CD4-positive, alpha-beta T cell treated with Interleukin-21 for 1 hour (primary cell): Measurements from ENCODE around the gene ELF3.
"Not testable (repeated sequence)": the region's sequence is repeated elsewhere in the genome, so short reads cannot be mapped to it uniquely, and the experiment has no call there.

Experiments used
- DNase-seq: peaks from one replicate; pipeline ENCODE4 v3.0.0-alpha.2; 2020

Gene ELF3

DNA sequence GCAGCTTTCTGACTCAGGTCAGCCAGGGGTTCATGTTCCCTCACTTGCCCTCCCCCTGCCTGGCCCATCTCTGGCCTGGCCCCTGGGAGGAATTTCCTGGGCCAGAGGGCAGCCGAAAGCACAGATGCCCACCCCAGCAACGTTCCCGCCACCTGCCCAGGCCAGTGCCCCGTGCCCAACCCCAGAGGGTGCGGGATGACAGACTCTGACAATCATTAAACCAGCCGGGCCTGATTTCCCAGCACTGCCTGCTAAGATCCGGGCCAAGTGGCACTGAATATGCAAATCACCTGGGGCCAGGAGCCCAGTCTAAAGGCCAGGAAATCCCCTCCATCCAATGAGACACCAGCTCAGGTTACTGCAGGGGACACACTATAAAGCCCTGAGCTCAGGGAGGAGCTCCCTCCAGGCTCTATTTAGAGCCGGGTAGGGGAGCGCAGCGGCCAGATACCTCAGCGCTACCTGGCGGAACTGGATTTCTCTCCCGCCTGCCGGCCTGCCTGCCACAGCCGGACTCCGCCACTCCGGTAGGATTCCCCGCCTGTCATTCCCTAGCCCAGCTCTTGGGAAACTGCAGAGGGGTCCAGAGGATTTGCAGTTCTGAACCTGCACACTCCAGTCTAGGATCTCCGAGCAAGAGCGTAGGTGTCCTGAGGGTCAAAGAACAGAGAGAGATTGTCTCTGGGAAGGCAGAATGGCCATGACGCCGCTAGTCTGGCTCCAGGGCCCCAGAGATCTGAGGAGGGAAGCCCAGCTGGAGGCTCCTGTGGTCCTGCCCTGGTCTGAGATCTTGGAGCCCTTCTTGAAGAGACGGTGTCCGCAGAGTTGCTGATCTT is at the start of gene ELF3:
Gene ELF3 (plus strand): TSS at position 408 of the 836 bp plus-strand sequence. CDS start 550 bp downstream, outside the sequence.
- no peak for DNase-seq

GRCh38 chr1:201962382-201962781 is 48.0 kb upstream of the ELF3 start:
- DNase-seq, result not testable (repeated sequence)

DNA sequence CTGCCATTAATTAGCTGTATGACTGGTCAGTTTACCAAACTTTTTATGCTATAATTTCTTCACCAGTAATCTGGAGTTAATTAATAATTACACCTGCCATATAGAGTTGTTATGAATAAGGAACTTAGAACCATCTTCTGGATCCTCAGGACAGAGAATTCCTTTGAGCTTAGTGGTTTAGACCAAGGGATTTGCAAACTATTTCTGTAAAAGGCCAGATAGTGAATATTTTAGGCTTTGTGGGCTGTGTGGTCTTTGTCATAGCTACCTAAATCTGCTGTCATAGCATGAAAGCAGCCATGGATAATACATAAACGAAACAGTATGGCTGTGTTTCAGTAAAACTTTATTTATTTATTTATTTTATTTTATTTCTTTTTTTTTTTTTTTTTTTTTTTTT is 46.1 kb upstream of the ELF3 start:
- DNase-seq, result no peak

- DNase-seq, result no peak
Measured at GRCh38 chr1:201966171-201966570, 44.2 kb upstream of the ELF3 start.

GRCh38 chr1:201968202-201968925 is 42.0 kb upstream of the ELF3 start:
- DNase-seq, result no peak

GRCh38 chr1:201970334-201971159 is 39.8 kb upstream of the ELF3 start:
- DNase-seq, result no peak

GRCh38 chr1:201982082-201982622 is 28.2 kb upstream of the ELF3 start:
- peak; percentile 74 for DNase-seq

DNA sequence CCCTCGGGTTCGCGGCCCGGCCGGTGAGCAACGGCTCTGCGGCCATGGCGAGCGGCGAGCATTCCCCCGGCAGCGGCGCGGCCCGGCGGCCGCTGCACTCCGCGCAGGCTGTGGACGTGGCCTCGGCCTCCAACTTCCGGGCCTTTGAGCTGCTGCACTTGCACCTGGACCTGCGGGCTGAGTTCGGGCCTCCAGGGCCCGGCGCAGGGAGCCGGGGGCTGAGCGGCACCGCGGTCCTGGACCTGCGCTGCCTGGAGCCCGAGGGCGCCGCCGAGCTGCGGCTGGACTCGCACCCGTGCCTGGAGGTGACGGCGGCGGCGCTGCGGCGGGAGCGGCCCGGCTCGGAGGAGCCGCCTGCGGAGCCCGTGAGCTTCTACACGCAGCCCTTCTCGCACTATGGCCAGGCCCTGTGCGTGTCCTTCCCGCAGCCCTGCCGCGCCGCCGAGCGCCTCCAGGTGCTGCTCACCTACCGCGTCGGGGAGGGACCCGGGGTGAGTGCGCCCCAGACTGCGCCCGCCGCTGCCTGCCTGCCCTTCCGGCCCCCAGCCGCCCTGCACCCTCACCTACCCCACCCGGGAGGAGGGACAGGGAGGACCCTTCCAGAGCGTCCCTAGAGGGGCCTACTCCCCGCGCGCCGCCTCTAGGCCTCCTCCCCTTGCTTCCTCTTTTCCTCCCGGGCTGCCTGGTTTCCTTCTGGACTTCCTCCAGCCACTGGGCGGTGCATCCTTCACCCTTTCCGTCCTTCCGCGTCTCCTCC is 27.6 kb upstream of the ELF3 start, which contains the start of gene RNPEP:
Gene RNPEP (plus strand): TSS at position 26 of the 757 bp plus-strand sequence. CDS start 19 bp downstream, at position 45.
- peak; percentile 55 for DNase-seq

- no peak for DNase-seq
Measured at GRCh38 chr1:201983380-201983805, 27.0 kb upstream of the ELF3 start.

- DNase-seq, result no peak
Measured at GRCh38 chr1:201984446-201984845, 25.9 kb upstream of the ELF3 start.

DNA sequence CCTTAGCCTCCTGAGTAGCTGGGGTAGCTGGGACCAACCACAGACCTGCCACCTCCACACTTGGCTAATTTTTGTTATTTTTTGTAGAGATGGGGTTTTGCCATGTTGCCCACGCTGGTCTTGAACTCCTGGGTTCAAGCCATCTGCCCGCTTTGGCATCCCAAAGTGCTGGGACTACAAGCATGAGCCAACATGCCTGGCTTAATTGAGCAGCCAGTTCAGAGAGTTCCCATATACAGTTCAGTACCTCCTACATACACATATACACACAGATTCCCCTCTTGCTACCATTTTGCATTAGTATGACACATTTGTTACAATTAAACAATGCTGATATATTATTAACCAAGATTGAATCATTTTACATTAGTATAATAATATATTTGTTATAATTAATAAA is 25.0 kb upstream of the ELF3 start:
- no peak for DNase-seq

DNA sequence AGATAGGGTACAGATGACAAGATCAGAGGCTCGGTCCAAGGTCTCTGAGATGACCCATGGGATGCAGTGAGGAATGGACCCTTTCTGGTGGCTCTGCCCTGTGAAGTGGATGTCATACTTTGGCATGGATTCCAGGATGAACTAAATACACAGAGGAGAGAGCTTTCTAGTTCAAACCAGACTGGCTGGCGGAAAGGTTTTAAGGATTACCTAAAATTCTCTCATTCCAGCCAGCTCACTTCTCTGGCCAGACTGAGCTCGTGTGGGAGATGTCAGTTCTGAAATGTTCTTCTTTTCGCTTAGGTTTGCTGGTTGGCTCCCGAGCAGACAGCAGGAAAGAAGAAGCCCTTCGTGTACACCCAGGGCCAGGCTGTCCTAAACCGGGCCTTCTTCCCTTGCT is 21.8 kb upstream of the ELF3 start:
- DNase-seq, result no peak

- DNase-seq, result no peak
Measured at GRCh38 chr1:201989354-201990128, 20.8 kb upstream of the ELF3 start.

GRCh38 chr1:201990427-201990826 is 20.0 kb upstream of the ELF3 start:
- no peak for DNase-seq

DNA sequence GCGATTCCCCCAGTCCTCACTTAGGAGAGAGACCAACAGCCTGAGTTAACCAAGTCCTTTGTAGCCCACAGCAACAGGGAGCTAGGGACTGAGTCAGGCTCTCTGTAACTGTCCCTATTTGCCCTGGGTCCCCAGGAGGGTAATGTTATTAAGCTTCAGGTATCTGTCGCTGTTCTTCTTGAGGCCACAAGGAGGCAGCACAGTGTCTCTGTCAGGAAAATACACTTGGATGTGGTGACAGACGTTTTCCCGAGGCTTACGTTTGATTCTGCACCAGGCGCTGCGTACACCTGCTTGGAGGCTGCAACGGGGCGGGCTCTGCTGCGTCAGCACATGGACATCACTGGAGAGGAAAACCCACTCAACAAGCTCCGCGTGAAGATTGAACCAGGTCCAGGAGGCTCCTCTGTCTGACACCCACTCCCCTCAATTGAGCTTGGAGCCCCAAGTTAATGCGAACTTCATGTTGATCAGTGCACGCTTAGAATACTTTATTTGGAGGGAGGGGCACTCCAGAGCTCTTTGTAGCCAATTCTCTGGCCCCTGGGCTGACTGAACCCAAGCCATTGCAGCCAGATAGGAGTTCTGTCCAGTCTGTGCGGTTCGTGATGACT is 10.7 kb upstream of the ELF3 start:
- peak; percentile 40 for DNase-seq

GRCh38 chr1:202002507-202002906 is 7.9 kb upstream of the ELF3 start:
- no peak for DNase-seq

DNA sequence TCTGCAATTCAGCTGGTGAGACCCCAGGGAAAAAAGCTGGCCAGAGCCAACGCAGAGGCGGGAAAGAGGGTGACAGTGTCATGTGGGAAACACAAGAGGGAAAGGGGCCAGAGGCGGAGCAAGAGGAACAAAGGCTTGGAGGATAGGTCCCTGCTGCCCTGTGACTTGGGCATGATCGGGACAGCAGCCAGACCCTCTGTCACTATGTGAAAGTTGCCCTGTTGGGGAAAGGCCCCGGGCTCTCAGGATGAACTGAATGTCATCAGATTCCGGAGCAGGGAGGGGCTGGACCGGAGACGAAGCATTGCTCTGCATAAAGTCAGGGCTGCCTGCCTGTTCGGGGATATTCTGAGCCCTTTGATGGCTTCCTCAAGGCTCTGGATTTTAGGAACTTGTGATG is 5.7 kb upstream of the ELF3 start:
- no peak for DNase-seq

GRCh38 chr1:202005958-202006357 is 4.4 kb upstream of the ELF3 start:
- DNase-seq, result no peak

DNA sequence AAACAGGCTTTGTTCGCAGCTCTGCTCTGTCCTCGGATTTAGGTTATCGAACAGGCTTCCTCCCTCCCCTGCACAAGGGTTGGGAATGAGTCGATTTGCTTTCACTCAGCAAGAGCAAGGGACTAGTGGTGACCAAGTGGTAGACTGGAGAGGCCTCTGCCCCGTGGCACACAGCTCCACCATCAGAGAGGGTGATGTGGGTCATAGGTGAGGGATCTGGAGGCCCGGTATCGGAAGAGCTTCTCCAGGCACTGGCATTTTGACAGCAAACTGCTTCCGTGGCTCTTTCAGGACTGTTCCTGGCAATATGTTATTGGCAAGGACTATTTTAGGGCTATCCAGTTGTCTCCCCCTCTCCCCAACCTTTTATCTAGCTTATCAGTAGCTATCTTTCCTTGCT is 3.1 kb upstream of the ELF3 start:
- no peak for DNase-seq

DNA sequence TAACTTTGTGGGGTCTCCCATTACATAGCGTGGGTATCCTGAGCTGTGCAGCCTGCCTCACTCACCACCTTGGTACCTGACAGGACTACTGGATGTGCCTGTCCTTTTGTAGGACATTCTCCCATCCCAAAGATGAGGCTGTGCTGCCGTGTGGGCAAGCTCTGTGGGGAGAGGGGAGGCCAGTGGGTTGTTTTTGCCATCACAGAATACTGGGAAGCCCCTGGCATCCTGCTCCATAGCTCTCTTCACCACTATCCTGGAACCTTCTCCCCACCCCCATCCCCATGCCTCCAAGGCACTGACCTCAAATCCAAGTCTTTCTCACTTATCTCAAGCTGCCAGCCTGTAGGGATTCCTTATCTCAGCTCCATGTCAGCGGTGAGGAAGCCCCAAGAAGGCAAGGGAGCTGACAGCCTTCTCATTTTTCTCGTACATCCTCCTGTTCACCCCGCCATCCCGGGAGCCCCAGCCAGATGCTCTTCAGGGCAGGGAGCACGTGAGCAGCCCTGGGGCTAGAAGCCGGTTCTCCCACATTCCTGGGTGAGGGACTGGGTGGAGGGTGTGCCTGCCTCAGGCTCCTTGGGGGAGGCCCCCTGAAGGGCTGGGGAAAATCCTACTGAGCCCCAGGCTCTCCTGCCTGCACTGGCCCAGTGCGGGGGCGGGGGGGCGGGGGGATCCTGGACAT is 2.4 kb upstream of the ELF3 start:
- no peak for DNase-seq
